MCF 10A (cell line): ENCODE results near the gene LECT2. TPM values are rescaled to one million over a fixed set of nuclear protein-coding genes. Genes with fewer than 3 reads are reported as not detected.

Experiments used
- BruUV-seq: library from RNA; stranded (reverse); fragments of 400-500 nt; replicated peaks from 2 replicates; lab custom pipeline; 2021; lab: Mats Ljungman, UMichigan
- CTCF ChIA-PET: fragments of 300-600 bp; sonication (Branson Sonifier 250); formaldehyde crosslinking; extraction: SDS; loops from one replicate; lab custom pipeline; 2021; ENCODE audit warnings: antibody characterized with exemption, inconsistent platforms; lab: Yijun Ruan, JAX
- POLR2A ChIA-PET: fragments of 300-600, 350-650 bp; sonication (Branson Sonifier 250); formaldehyde crosslinking; extraction: SDS; loops from one replicate; lab custom pipeline; 2020; ENCODE audit warnings: antibody characterized with exemption, inconsistent platforms; lab: Yijun Ruan, JAX
- DNase-seq: peaks from one replicate; pipeline ENCODE4 v3.0.0-alpha.2; 2018; ENCODE audit not compliant: unreplicated experiment
- H3K27ac Mint-ChIP-seq: one replicate; pipeline ENCODE4 v1.8.0; 2022; ENCODE audit warnings: mild to moderate bottlenecking, low read depth, mixed read lengths; ENCODE audit not compliant: unreplicated experiment
- H3K27me3 Mint-ChIP-seq: one replicate; pipeline ENCODE4 v1.8.0; 2022; ENCODE audit warnings: mixed read lengths; ENCODE audit not compliant: insufficient read depth, unreplicated experiment
- H3K36me3 Mint-ChIP-seq: one replicate; pipeline ENCODE4 v1.8.0; 2022; ENCODE audit warnings: mild to moderate bottlenecking, moderate library complexity, mixed read lengths; ENCODE audit not compliant: insufficient read depth, unreplicated experiment
- H3K4me1 Mint-ChIP-seq: one replicate; pipeline ENCODE4 v1.8.0; 2022; ENCODE audit warnings: mixed read lengths; ENCODE audit not compliant: insufficient read depth, unreplicated experiment
- H3K4me3 Mint-ChIP-seq: one replicate; pipeline ENCODE4 v1.8.0; 2022; ENCODE audit warnings: mild to moderate bottlenecking, moderate library complexity, mixed read lengths; ENCODE audit not compliant: unreplicated experiment
- H3K9me3 Mint-ChIP-seq: one replicate; pipeline ENCODE4 v1.8.0; 2022; ENCODE audit warnings: mixed read lengths; ENCODE audit not compliant: unreplicated experiment
- intact Hi-C: fragments of 100-400 bp; cut with micrococcal nuclease; formaldehyde crosslinking; loops from 2 replicates; pipeline ENCODE4 v1.14.1; 2022
- total RNA-seq: library from RNA; stranded (reverse); gene quantifications from 2 replicates; pipeline ENCODE4 v1.2.3, GENCODE V29; 2022
- TF ChIP-seq, protein P1 (sequence below): fragments of 200-600 bp; IDR thresholded peaks from one replicate; pipeline ENCODE4 v1.8.0; 2022; ENCODE audit warnings: antibody characterized with exemption, mild to moderate bottlenecking; ENCODE audit not compliant: unreplicated experiment

The LECT2 gene
- total RNA-seq, 1 experiment from 2014 or later = not detected

DNA sequence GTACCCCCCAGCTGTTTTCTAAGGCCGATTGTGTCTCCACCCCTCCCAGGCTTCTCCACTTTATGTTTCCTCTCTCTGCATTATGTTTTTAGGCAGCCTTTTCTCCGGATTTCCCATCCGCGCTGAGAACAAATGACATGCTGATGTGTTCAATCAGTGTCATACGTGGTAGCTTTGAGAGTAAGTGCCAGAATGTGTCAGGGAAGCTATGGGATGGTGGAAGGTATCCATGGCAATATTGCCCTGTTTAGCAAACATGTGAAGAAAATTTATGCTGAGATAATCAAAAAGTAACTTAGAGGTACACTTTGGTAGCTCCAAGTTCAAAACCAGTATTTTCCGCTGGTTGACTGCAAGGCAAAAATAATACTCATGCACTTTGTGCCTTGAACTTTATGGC is 36.6 kb upstream of the LECT2 start:
- Mint-ChIP-seq H3K36me3 (no peaks in the 10 kb centered on the region), H3K9me3 (peaks cover 8% of the 10 kb centered on the region), H3K27ac (no peak overlapping the region), H3K27me3 (no peaks in the 10 kb centered on the region), H3K4me3 (no peak overlapping the region), H3K4me1 (peaks cover 21% of the 10 kb centered on the region)
- CTCF ChIA-PET = no interaction called here
- DNase-seq = no peak
- BruUV-seq = no TSS peak
- intact Hi-C loops = no loop called here
- POLR2A ChIA-PET = interaction anchor here (1.6 to 39.3 kb wide), 2 partner anchors 16 to 37 kb away, joined by 5 to 1604 read pairs; partner anchors contain the start of gene TGFBI
- TF ChIP-seq, protein P1, sequence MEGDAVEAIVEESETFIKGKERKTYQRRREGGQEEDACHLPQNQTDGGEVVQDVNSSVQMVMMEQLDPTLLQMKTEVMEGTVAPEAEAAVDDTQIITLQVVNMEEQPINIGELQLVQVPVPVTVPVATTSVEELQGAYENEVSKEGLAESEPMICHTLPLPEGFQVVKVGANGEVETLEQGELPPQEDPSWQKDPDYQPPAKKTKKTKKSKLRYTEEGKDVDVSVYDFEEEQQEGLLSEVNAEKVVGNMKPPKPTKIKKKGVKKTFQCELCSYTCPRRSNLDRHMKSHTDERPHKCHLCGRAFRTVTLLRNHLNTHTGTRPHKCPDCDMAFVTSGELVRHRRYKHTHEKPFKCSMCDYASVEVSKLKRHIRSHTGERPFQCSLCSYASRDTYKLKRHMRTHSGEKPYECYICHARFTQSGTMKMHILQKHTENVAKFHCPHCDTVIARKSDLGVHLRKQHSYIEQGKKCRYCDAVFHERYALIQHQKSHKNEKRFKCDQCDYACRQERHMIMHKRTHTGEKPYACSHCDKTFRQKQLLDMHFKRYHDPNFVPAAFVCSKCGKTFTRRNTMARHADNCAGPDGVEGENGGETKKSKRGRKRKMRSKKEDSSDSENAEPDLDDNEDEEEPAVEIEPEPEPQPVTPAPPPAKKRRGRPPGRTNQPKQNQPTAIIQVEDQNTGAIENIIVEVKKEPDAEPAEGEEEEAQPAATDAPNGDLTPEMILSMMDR = no peak

DNA sequence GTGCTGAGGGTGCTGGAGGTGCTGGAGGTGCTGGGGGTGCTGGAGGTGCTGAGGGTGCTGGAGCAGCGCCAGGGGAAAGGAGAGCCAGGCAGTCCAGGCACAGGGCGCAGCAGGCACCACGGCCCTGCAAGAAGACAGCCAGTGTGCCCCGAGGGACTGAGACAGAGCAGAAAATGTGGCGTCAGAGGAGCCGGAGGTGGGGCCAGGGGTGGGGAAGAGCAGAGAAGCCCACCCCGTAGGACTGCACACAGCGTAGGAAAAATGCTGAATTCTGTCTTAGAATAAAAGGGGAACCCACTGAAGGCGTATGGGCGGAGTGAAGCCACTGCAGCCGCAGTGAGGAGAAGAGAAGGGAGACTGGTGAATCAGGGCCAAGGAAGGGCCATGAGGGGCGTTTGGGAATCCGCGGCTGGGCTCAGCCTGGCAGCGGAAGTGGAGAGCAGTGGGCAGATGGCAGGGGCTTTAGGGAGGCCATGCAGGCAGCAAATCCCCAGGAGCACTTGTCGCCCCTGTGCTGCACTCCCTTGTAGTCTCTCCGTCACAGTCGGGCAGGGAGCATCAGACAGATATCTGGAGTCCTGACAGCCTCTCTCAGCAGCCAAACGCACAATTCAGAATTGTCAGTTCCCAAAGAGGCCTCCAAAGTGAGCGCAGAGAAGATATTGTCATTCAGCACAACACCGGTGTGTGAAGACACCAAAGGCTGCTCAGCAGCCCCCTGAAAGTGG is 35.9 kb upstream of the LECT2 start:
- H3K4me1 Mint-ChIP-seq = peaks cover 19% of the 10 kb centered on the region

DNA sequence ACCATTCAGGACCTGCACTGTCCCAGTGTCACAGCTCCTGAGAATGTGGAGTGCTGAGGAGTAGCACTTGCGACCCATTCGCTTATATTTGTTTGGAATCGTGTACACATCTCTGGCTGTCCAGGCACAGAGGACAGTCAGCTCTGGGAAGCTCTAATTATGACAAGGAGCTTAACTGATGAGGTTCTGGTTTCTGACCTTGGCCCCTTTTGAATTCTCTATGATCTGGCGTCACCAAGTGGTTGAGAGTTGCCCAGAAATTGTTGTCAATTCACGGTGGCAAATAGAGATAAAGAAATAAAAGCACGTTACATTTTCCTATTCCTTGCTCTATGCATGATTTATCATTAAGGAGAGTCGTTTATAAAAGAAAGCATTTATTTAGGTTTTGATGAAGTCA is 34.9 kb upstream of the LECT2 start:
- Mint-ChIP-seq H3K36me3 (peaks cover 6% of the 10 kb centered on the region), H3K27ac (no peak overlapping the region), H3K4me3 (no peak overlapping the region), H3K27me3 (no peaks in the 10 kb centered on the region), H3K9me3 (peaks cover 8% of the 10 kb centered on the region), H3K4me1 (peaks cover 15% of the 10 kb centered on the region)
- BruUV-seq = no TSS peak
- POLR2A ChIA-PET = interaction anchor here (0.6 to 1.4 kb wide), 5 partner anchors 13 to 457 kb away, joined by 3 to 6 read pairs (median 3); no protein-coding TSS in a partner anchor
- intact Hi-C loops = no loop called here
- no peak for DNase-seq
- CTCF ChIA-PET = interaction anchor here (0.6 to 1.3 kb wide), 8 partner anchors 10 to 93 kb away, joined by 3 to 4 read pairs (median 3); no protein-coding TSS in a partner anchor
- TF ChIP-seq, protein P1 = no peak

More for the DNA sequence above, 35.9 kb upstream of the LECT2 start:
- ChIA-PET POLR2A (interaction anchor here (1.4 to 39.3 kb wide), 3 partner anchors 12 to 37 kb away, joined by 3 to 1604 read pairs (median 5); partner anchors contain the start of gene TGFBI), CTCF (interaction anchor here (0.6 to 1.3 kb wide), 4 partner anchors 29 to 92 kb away, joined by 3 read pairs; no protein-coding TSS in a partner anchor)
- Mint-ChIP-seq H3K27me3 (no peaks in the 10 kb centered on the region), H3K4me3 (no peak overlapping the region), H3K36me3 (peaks cover 6% of the 10 kb centered on the region), H3K27ac (no peak overlapping the region), H3K9me3 (peaks cover 8% of the 10 kb centered on the region)
- intact Hi-C loops = no loop called here
- no peak for DNase-seq
- TF ChIP-seq, protein P1 = no peak
- BruUV-seq = no TSS peak

DNA sequence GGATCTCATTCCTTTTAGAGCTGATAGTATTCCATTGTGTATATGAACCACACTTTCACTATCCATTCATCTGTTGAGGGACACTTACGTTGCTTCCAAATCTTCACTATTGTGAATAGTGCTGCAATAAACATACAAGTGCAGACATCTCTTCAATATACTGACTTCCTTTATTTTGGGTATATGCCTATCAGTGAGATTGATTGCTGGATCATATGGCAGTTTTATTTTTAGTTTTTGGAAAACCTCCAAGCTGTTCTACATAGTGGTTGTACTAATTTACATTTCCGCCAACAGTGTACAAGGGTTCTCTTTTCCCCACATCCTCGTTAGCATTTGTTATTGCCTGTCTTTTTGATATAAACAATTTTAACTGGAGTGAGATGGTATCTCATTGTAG is 33.8 kb upstream of the LECT2 start:
- DNase-seq = no peak
- TF ChIP-seq, protein P1 = no peak
- peaks cover 5% of the 10 kb centered on the region for H3K4me1 Mint-ChIP-seq
- no TSS peak for BruUV-seq
- intact Hi-C loops = no loop called here
- peaks cover 6% of the 10 kb centered on the region for H3K36me3 Mint-ChIP-seq
- no peak overlapping the region for H3K27ac Mint-ChIP-seq
- H3K9me3 Mint-ChIP-seq = peaks cover 8% of the 10 kb centered on the region
- POLR2A ChIA-PET = interaction anchor here (0.9 to 1.2 kb wide), 4 partner anchors 9 to 49 kb away, joined by 3 to 6 read pairs (median 4); no protein-coding TSS in a partner anchor
- H3K27me3 Mint-ChIP-seq = no peaks in the 10 kb centered on the region
- CTCF ChIA-PET = interaction anchor here (0.6 to 1.5 kb wide), 4 partner anchors 8 to 417 kb away, joined by 3 to 7 read pairs (median 5); no protein-coding TSS in a partner anchor
- H3K4me3 Mint-ChIP-seq = no peak overlapping the region
